Activated T-cell treated with anti-CD3 and anti-CD28 coated beads for 48 hours (primary cell): ENCODE data around the gene BPIFB2.

Experiments
- DNase-seq: peaks from one replicate; pipeline ENCODE4 v3.0.0-alpha.2; 2020; ENCODE audit warnings: low read depth

BPIFB2 gene

GRCh38 chr20:33070111-33071053 is 62.9 kb downstream of the BPIFB2 start:
- DNase-seq, result no peak

- DNase-seq, result no peak
Observed at GRCh38 chr20:33071198-33071597, 63.7 kb downstream of the BPIFB2 start.

GRCh38 chr20:33072362-33072761 is 64.9 kb downstream of the BPIFB2 start:
- no peak for DNase-seq

- DNase-seq, result no peak
Observed at GRCh38 chr20:33072813-33073212, 65.3 kb downstream of the BPIFB2 start.
